CD14-positive monocyte (primary cell): ENCODE results near the gene OGG1. TPM values are rescaled to one million over a fixed set of nuclear protein-coding genes. Genes with fewer than 3 reads are reported as not detected.
A peak's percentile ranks its signal among the peaks of the same experiment; 100 is the strongest.

ENCODE experiments used
- DNase-seq, 3 donors: peaks; one replicate each; pipeline ENCODE4 v3.0.0-alpha.2; 2011 to 2022
- H2AFZ ChIP-seq: 2 replicates; pipeline ENCODE4 v1.6.0; 2012; ENCODE audit warnings: mild to moderate bottlenecking, low read depth, low read length, inconsistent platforms; ENCODE audit not compliant: insufficient read depth, poor library complexity, severe bottlenecking
- H3K27ac ChIP-seq, 2 donors: 1 replicate in 1 of 2; 2 replicates in 1 of 2; pipeline ENCODE4 v1.5.1; 2012 to 2013; ENCODE audit warnings: low read length in 2 of 2, control low read depth in 1 of 2, inconsistent platforms in 1 of 2, low read depth in 1 of 2, mild to moderate bottlenecking in 1 of 2
- H3K27me3 ChIP-seq, 2 donors: one replicate each; pipeline versions ENCODE4 v1.6.0 to v1.6.1; 2011 to 2013; ENCODE audit warnings: low read length in 2 of 2; ENCODE audit not compliant: control insufficient read depth in 2 of 2, insufficient read depth in 2 of 2
- H3K36me3 ChIP-seq, 2 donors: replicated peaks in 1 of 2; 1 replicate in 1 of 2; 2 replicates in 1 of 2; pipeline versions ENCODE4 v1.5.1 to v1.6.1; 2012 to 2013; ENCODE audit warnings: low read length in 2 of 2, control low read depth in 1 of 2, inconsistent platforms in 1 of 2, mild to moderate bottlenecking in 1 of 2; ENCODE audit not compliant: insufficient read depth in 2 of 2, control insufficient read depth in 1 of 2
- H3K4me1 ChIP-seq, 2 donors: 1 replicate in 1 of 2; 2 replicates in 1 of 2; pipeline versions ENCODE4 v1.5.1 to v1.6.1; 2012 to 2013; ENCODE audit warnings: low read length in 2 of 2, control low read depth in 1 of 2, inconsistent platforms in 1 of 2, mild to moderate bottlenecking in 1 of 2, moderate library complexity in 1 of 2; ENCODE audit not compliant: insufficient read depth in 2 of 2, control insufficient read depth in 1 of 2
- H3K4me2 ChIP-seq: replicated peaks from 2 replicates; pipeline ENCODE3; 2012; ENCODE audit warnings: low read length, moderate library complexity, mild to moderate bottlenecking; ENCODE audit not compliant: poor library complexity, severe bottlenecking; ENCODE audit errors: extremely low read depth
- H3K4me3 ChIP-seq, 3 experiments: fragments of 200-600 bp in 1 of 3; sonication (generic) in 1 of 3; replicated peaks in 1 of 3; 1 replicate in 2 of 3; 2 replicates in 1 of 3; pipeline ENCODE4 v1.5.1; 2011 to 2013; ENCODE audit warnings: low read length in 3 of 3, mild to moderate bottlenecking in 3 of 3, control low read depth in 2 of 3, low read depth in 2 of 3, inconsistent platforms in 1 of 3, moderate library complexity in 1 of 3
- H3K79me2 ChIP-seq: 2 replicates; pipeline ENCODE4 v1.6.0; 2012; ENCODE audit warnings: mild to moderate bottlenecking, control low read depth, inconsistent platforms, low read length, moderate library complexity; ENCODE audit not compliant: insufficient read depth
- H3K9ac ChIP-seq: 2 replicates; pipeline ENCODE4 v1.6.0; 2017; ENCODE audit warnings: low read length, mild to moderate bottlenecking; ENCODE audit not compliant: insufficient read depth, poor library complexity, severe bottlenecking
- H3K9me3 ChIP-seq, 2 donors: replicated peaks in 1 of 2; 1 replicate in 1 of 2; 2 replicates in 1 of 2; pipeline versions ENCODE4 v1.5.1 to v1.6.1; 2012 to 2013; ENCODE audit warnings: low read length in 2 of 2, control low read depth in 1 of 2; ENCODE audit not compliant: control insufficient read depth in 1 of 2, insufficient read depth in 1 of 2
- H4K20me1 ChIP-seq: 2 replicates; pipeline ENCODE4 v1.6.0; 2012; ENCODE audit warnings: mild to moderate bottlenecking, low read length, control low read depth, moderate library complexity; ENCODE audit not compliant: insufficient read depth
- H3K27ac Mint-ChIP-seq, 7 donors: one replicate each; pipeline ENCODE4 v1.8.0; 2020; ENCODE audit warnings: mild to moderate bottlenecking in 7 of 7, mixed read lengths in 7 of 7, moderate library complexity in 6 of 7, inconsistent platforms in 2 of 7
- H3K27me3 Mint-ChIP-seq, 3 donors: one replicate each; pipeline ENCODE4 v1.8.0; 2021 to 2022; ENCODE audit warnings: low read depth in 3 of 3, mild to moderate bottlenecking in 3 of 3, mixed read lengths in 3 of 3, moderate library complexity in 3 of 3, inconsistent platforms in 1 of 3
- H3K36me3 Mint-ChIP-seq, 2 donors: one replicate each; pipeline ENCODE4 v1.8.0; 2020; ENCODE audit warnings: mixed read lengths in 2 of 2, inconsistent platforms in 1 of 2, mild to moderate bottlenecking in 1 of 2
- H3K4me1 Mint-ChIP-seq: one replicate; pipeline ENCODE4 v1.8.0; 2020; ENCODE audit warnings: mild to moderate bottlenecking, mixed read lengths
- H3K4me3 Mint-ChIP-seq, 2 donors: one replicate each; pipeline ENCODE4 v1.8.0; 2020; ENCODE audit warnings: mild to moderate bottlenecking in 2 of 2, mixed read lengths in 2 of 2, moderate library complexity in 1 of 2
- H3K9me3 Mint-ChIP-seq, 7 donors: one replicate each; pipeline ENCODE4 v1.8.0; 2020 to 2022; ENCODE audit warnings: mixed read lengths in 7 of 7, mild to moderate bottlenecking in 6 of 7, moderate library complexity in 6 of 7, inconsistent platforms in 2 of 7
- CTCF ChIP-seq: fragments of 200-600 bp; IDR thresholded peaks from one replicate; pipeline ENCODE4 v1.8.0; 2022; ENCODE audit warnings: antibody characterized with exemption, mild to moderate bottlenecking
- WGBS: methylation state at CpG from one replicate; pipeline ENCODE4 v1.1.5; 2013; ENCODE audit warnings: missing lambda C conversion rate; ENCODE audit not compliant: insufficient coverage; 5-methylcytosine and 5-hydroxymethylcytosine counted together
- intact Hi-C, 2 donors: fragments of 100-400 bp; cut with micrococcal nuclease; formaldehyde crosslinking; loops; one replicate each; pipeline versions ENCODE4 v1.15.0 to v1.15.1; 2023
- polyA plus RNA-seq, 3 donors: library from polyadenylated mRNA; depleted of rRNA in 1 of 3; unstranded in 2 of 3; stranded (reverse) in 1 of 3; fragments of 300-500 nt in 2 of 3; fragments of >200 nt in 1 of 3; fragmentation: Illumina TruSeq in 2 of 3; gene quantifications; 1 replicate in 2 of 3; 2 replicates in 1 of 3; pipeline ENCODE4 v1.2.3, GENCODE V29; 2012 to 2021

Gene OGG1
- polyA plus RNA-seq, 3 donors: 17.4 to 21.9 (median 20.5) TPM

DNA sequence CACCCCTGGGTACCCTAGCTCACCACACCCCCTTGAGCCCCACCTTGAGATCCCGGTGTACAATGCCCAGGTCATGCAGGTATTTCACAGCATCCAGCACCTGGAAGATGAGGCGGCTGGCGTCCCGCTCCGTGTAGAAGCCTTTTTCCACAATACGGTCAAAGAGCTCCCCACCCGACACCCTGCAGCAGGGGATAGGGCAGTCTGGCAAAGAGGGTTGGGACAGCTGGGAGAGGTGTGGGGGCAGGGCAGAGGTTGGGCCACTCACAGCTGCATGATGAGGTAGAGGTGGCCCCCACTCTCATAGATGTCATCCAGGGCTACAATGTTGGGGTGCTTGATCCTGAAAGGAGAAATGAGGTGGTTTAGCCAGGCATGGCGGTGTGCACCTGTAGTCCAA lies 13.1 kb downstream of the OGG1 start:
- no peak overlapping the region for H3K4me3 Mint-ChIP-seq
- Histone ChIP-seq H4K20me1 (peaks cover 33% of the 10 kb centered on the region), H3K36me3 (peaks cover 50 to 83% of the 10 kb centered on the region in 2 donors), H3K27ac (no peak overlapping the region), H3K4me3 (no peak overlapping the region), H3K27me3 (no peaks in the 10 kb centered on the region), H3K9me3 (no peaks in the 10 kb centered on the region), H3K4me1 (peaks cover 18 to 20% of the 10 kb centered on the region in 2 donors), H2AFZ (no peak overlapping the region), H3K9ac (no peak overlapping the region), H3K4me2 (no peak overlapping the region), H3K79me2 (no peaks in the 10 kb centered on the region)
- no peak for DNase-seq
- H3K27ac Mint-ChIP-seq: peak overlapping the region in 1 of 7 donors; percentile 42
- peaks cover 0 to 3% (median 0%) of the 10 kb centered on the region in 3 donors for H3K27me3 Mint-ChIP-seq
- peaks cover 0 to 7% (median 0%) of the 10 kb centered on the region in 7 donors for H3K9me3 Mint-ChIP-seq
- intact Hi-C loops: no loop called here
- 100% methylated on average over 2 of the region's 8 CpGs for WGBS
- peaks cover 23% of the 10 kb centered on the region for H3K4me1 Mint-ChIP-seq
- peaks cover 66 to 84% of the 10 kb centered on the region in 2 donors for H3K36me3 Mint-ChIP-seq
- no peak for TF ChIP-seq CTCF

DNA sequence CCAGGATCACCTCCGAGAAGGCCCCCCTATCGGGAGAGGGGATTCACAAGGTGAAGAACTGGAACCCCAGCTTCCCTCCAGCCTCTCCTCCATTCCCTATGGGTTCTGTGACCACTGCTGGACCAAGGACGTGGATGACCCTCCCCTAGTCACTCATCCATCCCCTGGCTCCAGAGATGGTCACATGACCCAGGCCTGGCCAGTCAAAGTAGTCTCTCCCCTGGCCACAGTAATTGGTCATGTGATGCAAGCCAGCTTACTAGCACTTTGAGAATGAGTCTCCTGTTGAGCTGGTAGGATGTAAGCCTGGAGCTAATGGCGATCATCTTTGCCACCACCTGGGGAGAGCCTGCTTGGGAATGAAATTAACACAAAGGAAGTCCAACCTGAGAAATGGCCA lies 16.1 kb downstream of the OGG1 start:
- no peak for DNase-seq
- Mint-ChIP-seq H3K9me3 (peaks cover 0 to 2% (median 0%) of the 10 kb centered on the region in 7 donors), H3K4me3 (no peak overlapping the region), H3K27me3 (peaks cover 0 to 11% (median 11%) of the 10 kb centered on the region in 3 donors), H3K27ac (no peak overlapping the region), H3K36me3 (peaks cover 41 to 63% of the 10 kb centered on the region in 2 donors), H3K4me1 (peaks cover 50% of the 10 kb centered on the region)
- TF ChIP-seq CTCF: no peak
- H3K4me1 ChIP-seq: peaks cover 44 to 50% of the 10 kb centered on the region in 2 donors
- intact Hi-C loops: no loop called here
- H3K4me2 ChIP-seq: no peak overlapping the region
- no peaks in the 10 kb centered on the region for H3K27me3 ChIP-seq
- H3K9me3 ChIP-seq: no peaks in the 10 kb centered on the region
- no peak overlapping the region for H3K4me3 ChIP-seq
- no peak overlapping the region for H3K27ac ChIP-seq
- peaks cover 18% of the 10 kb centered on the region for H3K79me2 ChIP-seq
- H3K36me3 ChIP-seq: peaks cover 33 to 53% of the 10 kb centered on the region in 2 donors
- no peak overlapping the region for H2AFZ ChIP-seq
- peaks cover 24% of the 10 kb centered on the region for H4K20me1 ChIP-seq
- 100% methylated on average over 3 of the region's 4 CpGs for WGBS
- no peak overlapping the region for H3K9ac ChIP-seq
